K562 (cell line): Measurements from ENCODE around the gene GLRA1. TPM values are rescaled to one million over a fixed set of nuclear protein-coding genes. Genes with fewer than 3 reads are reported as not detected.
A peak's percentile ranks its signal among the peaks of the same experiment; 100 is the strongest.

Experiments
- ATAC-seq: fragments of 200-7000 bp; cut with Tn5 transposase; 3 replicates; pipeline ENCODE4 v1.9.1; 2020; ENCODE audit warnings: moderate library complexity
- BruUV-seq: library from RNA; stranded (reverse); fragments of 400-500 nt; replicated peaks from 2 replicates; lab custom pipeline; 2021; lab: Mats Ljungman, UMichigan
- CTCF ChIA-PET: fragments of 300-600 bp; formaldehyde crosslinking; extraction: SDS; loops from one replicate; lab custom pipeline; 2021; ENCODE audit warnings: low intra/inter-chr PET ratio; lab: Yijun Ruan, JAX
- POLR2A ChIA-PET: fragments of 300-600, 350-650 bp; sonication (Branson Sonifier 250); formaldehyde crosslinking; extraction: SDS; loops from one replicate; lab custom pipeline; 2021; ENCODE audit warnings: antibody characterized with exemption, inconsistent platforms; lab: Yijun Ruan, JAX
- DNase-seq, 4 experiments: peaks; one replicate each; pipeline versions ENCODE4 v3.0.0 to v3.0.0-alpha.2; 2011 to 2018; ENCODE audit warnings: low spot score in 3 of 4, mixed read lengths in 3 of 4; ENCODE audit errors: extremely low read depth in 1 of 4
- FAIRE-seq: peaks from 2 replicates; lab custom pipeline; 2011; peaks lifted over from hg19 to GRCh38; lab: Jason Lieb, UNC
- H2AFZ ChIP-seq: 2 replicates; pipeline ENCODE4 v1.6.0; 2011; ENCODE audit warnings: low read depth, low read length, control low read depth, inconsistent platforms
- H3K27ac ChIP-seq: fragments of 200-600 bp; 3 replicates; pipeline ENCODE4 v1.8.0; 2011; ENCODE audit warnings: low read depth, mild to moderate bottlenecking, control low read depth, inconsistent platforms, low read length, moderate library complexity, mixed read lengths; ENCODE audit errors: extremely low read depth
- H3K27me3 ChIP-seq, 2 experiments: fragments of 300-600 bp in 1 of 2; 2 replicates in 1 of 2; 3 replicates in 1 of 2; pipeline versions ENCODE4 v1.6.0 to v1.8.0; 2011; ENCODE audit warnings: inconsistent platforms in 2 of 2, low read length in 2 of 2, mild to moderate bottlenecking in 1 of 2, mixed read lengths in 1 of 2, moderate library complexity in 1 of 2; ENCODE audit not compliant: control insufficient read depth in 2 of 2, insufficient read depth in 2 of 2
- H3K36me3 ChIP-seq: fragments of 300-600 bp; 3 replicates; pipeline ENCODE4 v1.8.0; 2011; ENCODE audit warnings: mild to moderate bottlenecking, low read length, inconsistent platforms; ENCODE audit not compliant: control insufficient read depth, insufficient read depth
- H3K4me1 ChIP-seq, 2 experiments: fragments of 200-600 bp in 1 of 2; replicated peaks in 1 of 2; 2 replicates in 1 of 2; 3 replicates in 1 of 2; pipeline versions ENCODE4 v1.5.1 to v1.8.0; 2011; ENCODE audit warnings: inconsistent platforms in 2 of 2, low read length in 2 of 2, mild to moderate bottlenecking in 1 of 2, mixed read lengths in 1 of 2, moderate library complexity in 1 of 2; ENCODE audit not compliant: control insufficient read depth in 2 of 2, insufficient read depth in 2 of 2
- H3K4me2 ChIP-seq: 2 replicates; pipeline ENCODE4 v1.6.1; 2011; ENCODE audit warnings: low read length, control low read depth, inconsistent platforms, mixed read lengths; ENCODE audit not compliant: insufficient read depth
- H3K4me3 ChIP-seq: fragments of 200-600 bp; sonication (generic), shearing (Covaris generic); 2 replicates; pipeline ENCODE4 v1.5.1; 2016; ENCODE audit warnings: control low read depth, inconsistent platforms
- H3K79me2 ChIP-seq: fragments of 200-600 bp; 3 replicates; pipeline ENCODE4 v1.8.0; 2011; ENCODE audit warnings: low read length, inconsistent platforms; ENCODE audit not compliant: control insufficient read depth, insufficient read depth
- H3K9ac ChIP-seq, 2 experiments: 2 replicates each; pipeline versions ENCODE4 v1.6.0 to v1.6.1; 2011; ENCODE audit warnings: low read depth in 2 of 2, low read length in 2 of 2, control low read depth in 1 of 2, inconsistent platforms in 1 of 2, mild to moderate bottlenecking in 1 of 2, mixed read lengths in 1 of 2; ENCODE audit not compliant: insufficient read depth in 1 of 2
- H3K9me1 ChIP-seq: one replicate; pipeline ENCODE4 v1.6.0; 2011; ENCODE audit warnings: inconsistent platforms, mild to moderate bottlenecking, low read length, moderate library complexity; ENCODE audit not compliant: control insufficient read depth, insufficient read depth
- H3K9me3 ChIP-seq: replicated peaks from 2 replicates; pipeline ENCODE4 v1.5.1; 2011; ENCODE audit warnings: low read depth, low read length, inconsistent platforms; ENCODE audit not compliant: control insufficient read depth, insufficient read depth
- H4K20me1 ChIP-seq: replicated peaks from 2 replicates; pipeline ENCODE4 v1.6.1; 2011; ENCODE audit warnings: low read length, inconsistent platforms, mixed read lengths; ENCODE audit not compliant: control insufficient read depth, insufficient read depth
- C11orf30 ChIP-seq: fragments of 450-650 bp; IDR thresholded peaks from 2 replicates; pipeline ENCODE4 v1.6.1; 2016; ENCODE audit warnings: low read depth, mild to moderate bottlenecking
- CBX3 ChIP-seq, 2 experiments: IDR thresholded peaks; 1 replicate in 1 of 2; 2 replicates in 1 of 2; pipeline ENCODE4 v1.6.1; 2012; ENCODE audit warnings: inconsistent platforms in 2 of 2, low read length in 2 of 2, borderline replicate concordance in 1 of 2, control low read depth in 1 of 2
- CBX5 ChIP-seq: IDR thresholded peaks from 2 replicates; pipeline ENCODE4 v1.6.1; 2014; ENCODE audit warnings: low read depth, borderline replicate concordance
- E2F8 ChIP-seq: fragments of 450-650 bp; IDR thresholded peaks from 2 replicates; pipeline ENCODE4 v1.7.1; 2018; ENCODE audit warnings: mild to moderate bottlenecking, low read depth; ENCODE audit not compliant: partially characterized antibody
- EHMT2 ChIP-seq: fragments of 450-650 bp; IDR thresholded peaks from 2 replicates; pipeline ENCODE4 v1.6.1; 2018; ENCODE audit warnings: antibody characterized with exemption
- FOSL1 ChIP-seq: fragments of 200-800 bp; sonication (Bioruptor generic); conservative IDR thresholded peaks from 2 replicates; pipeline ENCODE4 v1.6.1; 2016; ENCODE audit warnings: missing genetic modification characterization, missing compliant biosample characterization
- IRF2 ChIP-seq: sonication (generic); formaldehyde crosslinking; IDR thresholded peaks from 2 replicates; pipeline ENCODE4 v1.8.1; 2022; ENCODE audit warnings: mild to moderate bottlenecking, missing genetic modification reagents
- KAT7 ChIP-seq: sonication (generic); formaldehyde crosslinking; IDR thresholded peaks from 2 replicates; pipeline ENCODE4 v1.8.0; 2022; ENCODE audit warnings: missing genetic modification reagents, mild to moderate bottlenecking, borderline replicate concordance
- MIER1 ChIP-seq: fragments of 450-650 bp; IDR thresholded peaks from 2 replicates; pipeline ENCODE4 v1.6.1; 2016; ENCODE audit warnings: antibody characterized with exemption, mild to moderate bottlenecking, low read depth
- POU5F1 ChIP-seq: fragments of 150-350 bp; IDR thresholded peaks from 2 replicates; pipeline ENCODE4 v1.6.1; 2014; ENCODE audit warnings: borderline replicate concordance, low read length, low read depth, mild to moderate bottlenecking; ENCODE audit not compliant: partially characterized antibody
- PRMT5 ChIP-seq: sonication (generic); formaldehyde crosslinking; IDR thresholded peaks from 2 replicates; pipeline ENCODE4 v1.5.0; 2020; ENCODE audit warnings: missing genetic modification reagents
- SIX5 ChIP-seq, 2 experiments: IDR thresholded peaks; 2 replicates each; pipeline ENCODE4 v1.6.1; 2011; ENCODE audit warnings: low read length in 2 of 2, borderline replicate concordance in 1 of 2, low read depth in 1 of 2, mild to moderate bottlenecking in 1 of 2, moderate library complexity in 1 of 2; ENCODE audit not compliant: insufficient read depth in 1 of 2
- SNIP1 ChIP-seq: fragments of 450-650 bp; IDR thresholded peaks from 2 replicates; pipeline ENCODE4 v1.7.1; 2017; ENCODE audit warnings: low read depth, mild to moderate bottlenecking
- SRSF9 ChIP-seq: fragments of 200-400 bp; formaldehyde crosslinking; IDR thresholded peaks from 2 replicates; pipeline ENCODE4 v1.6.1; 2017; ENCODE audit warnings: low read depth, low read length, borderline replicate concordance
- TARDBP ChIP-seq: fragments of 450-650 bp; IDR thresholded peaks from 2 replicates; pipeline ENCODE4 v1.6.1; 2016
- TRIM24 ChIP-seq, 2 experiments: fragments of 450-650 bp; IDR thresholded peaks; 2 replicates each; pipeline ENCODE4 v1.6.1; 2016
- TRIM28 ChIP-seq: fragments of 450-650 bp; IDR thresholded peaks from 2 replicates; pipeline ENCODE4 v1.6.1; 2017
- XRCC3 ChIP-seq: fragments of 450-650 bp; IDR thresholded peaks from 2 replicates; pipeline ENCODE4 v1.6.1; 2017; ENCODE audit warnings: mild to moderate bottlenecking, moderate library complexity
- ZEB2 ChIP-seq: fragments of 450-650 bp; IDR thresholded peaks from 2 replicates; pipeline ENCODE4 v1.6.1; 2016
- ZNF239 ChIP-seq: fragments of 250-450 bp; sonication (Bioruptor Pico); IDR thresholded peaks from 2 replicates; pipeline ENCODE4 v1.4.0; 2020; ENCODE audit warnings: mild to moderate bottlenecking
- ZNF316 ChIP-seq: fragments of 450-650 bp; IDR thresholded peaks from 2 replicates; pipeline ENCODE4 v1.6.1; 2016
- ZNF444 ChIP-seq: fragments of 250-450 bp; sonication (Bioruptor Pico); IDR thresholded peaks from 2 replicates; pipeline ENCODE4 v1.4.0; 2020; ENCODE audit warnings: mild to moderate bottlenecking, moderate library complexity
- WGBS: fragments of 100-300 bp; shearing (Covaris generic); methylation state at CpG from one replicate; pipeline ENCODE4 v1.1.6; 2016; ENCODE audit warnings: low coverage, mixed read lengths; ENCODE audit not compliant: insufficient coverage; ENCODE audit errors: missing lambda C conversion rate; 5-methylcytosine and 5-hydroxymethylcytosine counted together
- in situ Hi-C: fragments of 300-500 bp; cut with MboI; formaldehyde crosslinking; loops from 4 replicates; pipeline ENCODE4 v1.15.0; 2018; ENCODE audit warnings: inconsistent platforms, mixed read lengths
- intact Hi-C: fragments of 100-400 bp; cut with micrococcal nuclease; formaldehyde crosslinking; loops from 2 replicates; pipeline ENCODE4 v1.14.2; 2022
- polyA plus RNA-seq, 8 experiments: library from polyadenylated mRNA; depleted of rRNA in 4 of 8; stranded (reverse) in 5 of 8; unstranded in 3 of 8; fragments of >200 nt; fragmentation: Nextera tagmentation in 2 of 8; fragmentation: Illumina TruSeq in 1 of 8; extraction: Ambion mirVana in 2 of 8; extraction: Trizol in 1 of 8; gene quantifications; 2 replicates each; pipeline versions ENCODE4 v1.2.1 to v1.2.3, GENCODE V29; 2011 to 2014; ENCODE audit warnings: inconsistent platforms in 1 of 8, missing spikeins in 1 of 8
- total RNA-seq, 7 experiments: library from RNA; depleted of rRNA in 6 of 7; stranded (reverse); fragments of >200 nt in 6 of 7; fragmentation: Illumina TruSeq in 2 of 7; extraction: Trizol in 2 of 7; gene quantifications; 2 replicates each; pipeline versions ENCODE4 v1.2.1 to v1.2.3, GENCODE V29; 2011 to 2021; ENCODE audit warnings: low replicate concordance in 1 of 7

The GLRA1 gene
- total and polyA plus RNA-seq, 9 of the 15 experiments (the other 6 are each of a cell fraction or from before 2014, with no cell fraction given): not detected

DNA sequence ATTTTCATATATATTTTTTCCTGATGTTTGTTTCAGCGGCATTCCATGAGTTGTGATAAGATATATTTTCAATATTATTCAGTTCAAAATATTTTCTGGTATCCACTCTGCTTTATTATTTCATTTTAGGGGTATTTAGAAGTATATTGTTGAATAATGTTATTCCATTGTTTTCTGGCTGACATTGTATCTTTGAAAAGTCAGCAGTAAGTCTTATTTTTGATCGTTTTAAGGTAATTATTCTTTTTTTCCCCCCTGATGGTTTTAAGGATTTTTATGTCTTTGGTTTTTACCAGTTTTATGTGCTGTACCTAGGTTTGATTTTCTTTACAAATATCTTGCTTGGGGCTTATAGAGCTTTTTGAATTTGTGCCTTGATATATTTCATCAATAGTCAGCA is 6.6 kb upstream of the GLRA1 start:
- Histone ChIP-seq H3K9me1 (no peaks in the 10 kb centered on the region), H3K79me2 (no peaks in the 10 kb centered on the region), H2AFZ (no peak overlapping the region), H3K36me3 (no peaks in the 10 kb centered on the region), H3K27ac (no peak overlapping the region), H3K4me2 (no peak overlapping the region), H4K20me1 (no peaks in the 10 kb centered on the region), H3K4me1 (no peaks in the 10 kb centered on the region), H3K9ac (no peak overlapping the region), H3K4me3 (no peak overlapping the region), H3K27me3 (no peaks in the 10 kb centered on the region), H3K9me3 (no peaks in the 10 kb centered on the region; the same call in 1 of the 2 replicates)
- intact Hi-C loops (no loop called here), in situ Hi-C loops (no loop called here)
- ChIA-PET CTCF (interaction anchor here (0.6 kb wide), 1 partner anchor 12 kb away, joined by 3 read pairs; no protein-coding TSS in a partner anchor), POLR2A (no interaction called here)
- FAIRE-seq (no peak), DNase-seq (no peak), ATAC-seq (no peak)
- WGBS: 0% methylated on average over 2 of the region's 2 CpGs
- BruUV-seq: no TSS peak
- peak; percentile 66 for TF ChIP-seq ZNF316
- no peak for TF ChIP-seq ZNF239 (CRISPR knock-in tag)
- TF ChIP-seq MIER1: peak; percentile 65; the same call in 1 of the 2 replicates
- TF ChIP-seq C11orf30: peak; percentile 42; the same call in 1 of the 2 replicates
- TF ChIP-seq ZEB2: peak; percentile 49; the same call in 1 of the 2 replicates
- no peak for TF ChIP-seq TARDBP
- no peak for TF ChIP-seq SNIP1
- peak; percentile 64; the same call in 1 of the 2 replicates for TF ChIP-seq EHMT2
- TF ChIP-seq ZNF444 (CRISPR knock-in tag): no peak
- TF ChIP-seq FOSL1 (tag): no peak
- TF ChIP-seq CBX3 (IDR thresholded peaks at IDR 0.05; ENCODE audit: borderline replicate concordance in 1 of 2, low read length in 2 of 2): peak in 1 of 2 experiments; percentile 96; a peak in 2 of 3 replicates
- TF ChIP-seq KAT7 (CRISPR knock-in tag): no peak
- TF ChIP-seq SRSF9: no peak
- no peak for TF ChIP-seq POU5F1
- peak; percentile 80; the same call in 1 of the 2 replicates for TF ChIP-seq XRCC3
- TF ChIP-seq E2F8: no peak
- TF ChIP-seq CBX5: peak; percentile 75
- no peak for TF ChIP-seq SIX5 (IDR thresholded peaks at IDR 0.05; ENCODE audit: borderline replicate concordance in 1 of 2, insufficient read depth in 1 of 2, low read depth in 1 of 2, low read length in 2 of 2)
- TF ChIP-seq TRIM24 (IDR thresholded peaks at IDR 0.05): peak; percentile 20 to 52; a peak in 1 of 4 replicates
- no peak for TF ChIP-seq PRMT5 (CRISPR knock-in tag)
- TF ChIP-seq TRIM28: peak; percentile 96
- TF ChIP-seq IRF2 (CRISPR knock-in tag): no peak
